Hippocampal formation (tissue), 2 donors: ENCODE results near the gene LAMA2.

ENCODE experiments used
- DNase-seq, 2 donors: peaks; one replicate each; lab custom pipeline; 2025; lab: John Stamatoyannopoulos, UW

The LAMA2 gene

GRCh38 chr6:129446272-129447197 is 563.6 kb downstream of the LAMA2 start:
- no peak for DNase-seq

DNA sequence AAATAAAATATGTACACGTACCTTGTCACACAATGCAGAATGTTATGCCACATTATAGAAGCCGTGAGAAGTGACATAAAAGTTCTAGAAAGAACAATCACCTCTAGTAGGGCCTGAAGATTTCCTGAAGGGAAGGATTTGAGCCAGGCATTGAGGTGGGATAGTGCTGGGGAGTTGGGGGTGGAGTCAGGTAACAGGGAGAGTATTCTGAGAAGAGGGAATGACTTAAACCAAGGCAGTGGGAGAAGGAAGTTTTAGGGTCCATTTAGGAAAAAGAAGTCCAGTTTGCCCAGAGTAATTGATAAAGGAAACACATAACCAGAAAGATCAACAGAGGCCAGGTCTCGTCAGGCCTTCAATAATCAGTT is 564.2 kb downstream of the LAMA2 start:
- no peak for DNase-seq

DNA sequence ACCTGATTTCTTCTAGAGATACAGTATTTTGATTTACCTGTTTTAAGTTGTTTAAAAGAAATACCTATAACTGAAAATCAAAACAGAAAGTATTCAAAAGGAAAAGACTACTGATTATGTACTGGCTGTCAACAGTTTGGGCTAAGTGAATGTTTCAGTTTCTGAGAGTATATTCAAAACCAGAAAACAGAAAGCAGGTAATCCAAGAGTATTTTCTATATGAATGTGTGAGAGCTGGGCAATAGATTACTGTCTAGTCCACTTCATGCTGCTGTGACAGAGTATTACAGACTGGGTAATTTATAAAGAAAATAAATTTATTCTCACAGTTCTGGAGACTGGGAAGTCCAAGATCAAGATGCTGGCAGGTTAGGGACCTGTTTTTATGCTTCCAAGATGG is 566.0 kb downstream of the LAMA2 start:
- DNase-seq, result no peak

DNA sequence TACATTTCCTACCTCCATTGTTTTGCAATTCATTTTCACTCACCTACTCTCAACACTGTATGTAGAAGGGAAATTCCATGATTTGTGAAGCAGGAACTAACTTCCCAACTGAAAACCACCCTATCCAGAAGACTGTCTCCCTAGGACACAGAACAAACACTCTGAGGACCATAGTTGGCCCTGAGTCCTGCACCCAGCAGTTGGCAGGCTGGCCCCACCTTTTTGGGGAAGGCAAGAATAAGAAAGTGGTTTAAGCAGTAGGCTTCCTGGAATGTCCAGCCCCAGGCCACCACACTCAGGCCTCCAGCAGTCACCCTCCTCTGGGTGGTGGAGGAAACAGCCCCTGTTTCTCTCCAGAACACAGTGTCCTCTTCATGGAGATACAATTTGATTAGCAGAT is 568.2 kb downstream of the LAMA2 start:
- DNase-seq, result no peak

GRCh38 chr6:129453073-129453472 is 570.1 kb downstream of the LAMA2 start:
- DNase-seq, result no peak

- DNase-seq, result no peak
Measured at GRCh38 chr6:129454488-129454887, 571.5 kb downstream of the LAMA2 start.

- no peak for DNase-seq
Measured at GRCh38 chr6:129455126-129455769, 572.3 kb downstream of the LAMA2 start.

GRCh38 chr6:129460221-129460620 is 577.3 kb downstream of the LAMA2 start:
- no peak for DNase-seq

- no peak for DNase-seq
Measured at GRCh38 chr6:129469070-129469662, 586.2 kb downstream of the LAMA2 start.

DNA sequence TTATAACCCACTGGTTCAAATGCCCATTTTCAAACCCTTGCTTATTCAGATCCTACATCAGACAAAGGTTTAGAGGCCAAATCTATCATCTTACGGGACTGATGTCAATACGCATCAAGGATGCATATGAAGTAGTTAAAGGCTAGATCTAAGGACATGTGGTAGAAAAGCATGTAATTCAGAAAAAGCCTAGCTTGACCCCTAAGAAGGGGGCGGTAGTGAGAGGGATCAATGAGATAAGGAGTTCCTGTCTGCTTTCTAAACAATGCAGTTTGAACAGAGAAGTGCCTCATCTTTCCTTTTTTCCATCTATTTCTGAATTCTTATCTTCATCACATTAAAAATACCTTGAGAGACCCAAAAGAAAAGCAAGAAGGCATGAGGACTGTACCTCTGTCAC is 589.3 kb downstream of the LAMA2 start:
- DNase-seq, result no peak

- DNase-seq, result no peak
Measured at GRCh38 chr6:129473546-129473945, 590.6 kb downstream of the LAMA2 start.

- peak in 1 of 2 donors; percentile 17 for DNase-seq
Measured at GRCh38 chr6:129475477-129476247, 592.7 kb downstream of the LAMA2 start.

DNA sequence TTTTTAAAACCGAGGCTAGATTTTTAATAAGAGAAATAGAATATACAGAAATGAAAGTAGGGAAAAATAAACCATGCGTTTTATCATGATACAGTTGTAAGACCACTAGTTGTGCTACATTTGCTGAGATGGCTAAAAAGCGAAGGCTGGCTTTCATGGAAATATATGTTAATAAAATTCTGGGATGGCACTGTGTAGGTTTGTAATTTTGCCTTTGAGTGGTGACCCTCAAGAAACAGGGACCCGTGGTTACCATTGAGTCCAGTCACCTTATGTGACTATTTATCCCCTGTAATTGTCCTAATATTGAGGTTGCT is 593.3 kb downstream of the LAMA2 start:
- no peak for DNase-seq

DNA sequence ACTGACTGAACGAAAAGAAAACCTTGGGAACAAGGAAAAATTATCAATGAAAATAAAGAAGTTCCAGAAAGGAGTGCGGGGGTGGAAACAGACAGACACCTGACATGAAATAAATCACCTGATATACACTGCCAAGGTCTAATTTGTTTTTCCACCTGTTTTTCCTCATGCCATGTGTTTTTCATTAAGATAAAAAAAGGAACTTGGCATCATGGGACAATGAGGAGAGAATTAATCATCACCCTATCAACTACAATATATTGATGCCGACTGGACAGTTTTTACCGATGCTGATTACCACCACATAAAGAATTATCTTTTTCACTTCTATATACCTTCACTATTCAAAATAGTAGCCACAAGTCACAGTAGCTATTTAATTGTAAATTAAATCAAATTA is 593.9 kb downstream of the LAMA2 start:
- no peak for DNase-seq

DNA sequence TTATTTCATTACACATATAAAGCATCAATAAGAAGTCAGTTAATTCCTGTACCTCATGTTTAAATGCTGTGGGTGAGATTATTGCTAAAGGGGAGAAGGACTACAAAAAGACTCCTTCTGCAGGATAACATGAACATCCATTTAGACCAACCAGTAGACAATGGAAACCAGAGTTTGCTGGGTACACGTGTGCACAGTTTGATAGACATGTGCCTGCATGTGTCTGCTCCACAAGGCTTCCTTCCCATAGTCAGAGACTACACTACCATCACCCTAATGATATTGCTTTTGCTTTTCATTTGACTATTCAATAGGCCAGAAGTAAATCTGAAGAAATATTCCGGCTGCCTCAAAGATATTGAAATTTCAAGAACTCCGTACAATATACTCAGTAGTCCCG is 595.4 kb downstream of the LAMA2 start:
- DNase-seq, result no peak

DNA sequence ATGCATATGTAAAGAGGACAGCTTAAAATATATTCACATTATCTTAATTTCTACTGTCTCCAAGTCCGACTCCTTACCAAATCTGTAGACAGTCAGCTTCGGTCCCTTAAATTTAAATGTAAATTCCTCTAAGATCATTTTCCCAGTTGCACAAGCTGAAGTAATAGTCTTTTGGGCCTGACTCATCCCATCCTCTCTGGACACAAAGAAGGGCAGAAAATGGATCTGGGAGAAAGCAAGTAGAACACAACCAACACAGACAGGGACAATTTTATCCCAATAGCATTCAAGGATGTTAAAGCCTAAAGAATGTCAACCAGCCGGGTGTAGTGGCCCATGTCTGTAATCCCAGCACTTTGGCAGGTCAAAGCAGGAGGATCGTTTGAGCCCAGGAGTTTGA is 598.8 kb downstream of the LAMA2 start:
- DNase-seq, result no peak

DNA sequence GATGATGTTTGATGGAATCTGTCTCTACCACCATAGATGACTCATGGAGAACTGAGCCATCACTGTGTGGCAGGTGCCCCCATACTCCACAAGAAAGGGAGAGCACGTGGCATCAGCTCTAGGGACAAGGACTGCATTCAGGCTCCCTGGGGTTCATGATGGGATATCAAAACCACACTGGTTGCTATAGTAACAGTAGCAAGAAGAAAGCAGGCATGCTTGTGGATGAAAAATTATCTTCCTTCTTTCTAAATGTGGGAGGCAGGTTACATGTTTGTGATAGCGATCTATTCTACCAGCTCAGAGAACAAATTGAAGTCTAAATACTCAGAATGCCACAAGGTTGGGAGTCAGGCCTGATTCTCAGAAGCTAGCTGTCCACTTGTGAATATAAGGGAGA is 602.8 kb downstream of the LAMA2 start:
- peak; percentile 14 to 47 for DNase-seq

GRCh38 chr6:129486327-129486726 is 603.4 kb downstream of the LAMA2 start:
- no peak for DNase-seq

DNA sequence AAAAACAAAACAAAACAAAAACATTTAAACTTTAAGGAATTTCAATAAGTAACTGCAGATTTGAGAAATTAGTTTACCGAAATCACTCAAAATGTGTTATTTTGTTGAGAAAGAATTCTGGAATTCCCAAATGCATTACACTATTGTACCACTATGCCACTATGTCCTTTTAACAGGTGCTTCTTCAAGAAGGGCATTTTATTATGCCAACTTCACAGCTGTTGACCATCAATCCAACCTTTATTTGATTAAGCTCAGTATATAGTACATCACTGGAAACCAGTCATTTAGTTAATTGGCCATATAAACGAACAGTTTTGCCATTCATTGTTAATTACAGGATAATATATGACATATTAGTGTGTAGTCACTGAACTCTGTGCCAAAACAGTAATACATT is 605.4 kb downstream of the LAMA2 start:
- DNase-seq, result no peak

GRCh38 chr6:129489215-129489765 is 606.4 kb downstream of the LAMA2 start:
- no peak for DNase-seq

DNA sequence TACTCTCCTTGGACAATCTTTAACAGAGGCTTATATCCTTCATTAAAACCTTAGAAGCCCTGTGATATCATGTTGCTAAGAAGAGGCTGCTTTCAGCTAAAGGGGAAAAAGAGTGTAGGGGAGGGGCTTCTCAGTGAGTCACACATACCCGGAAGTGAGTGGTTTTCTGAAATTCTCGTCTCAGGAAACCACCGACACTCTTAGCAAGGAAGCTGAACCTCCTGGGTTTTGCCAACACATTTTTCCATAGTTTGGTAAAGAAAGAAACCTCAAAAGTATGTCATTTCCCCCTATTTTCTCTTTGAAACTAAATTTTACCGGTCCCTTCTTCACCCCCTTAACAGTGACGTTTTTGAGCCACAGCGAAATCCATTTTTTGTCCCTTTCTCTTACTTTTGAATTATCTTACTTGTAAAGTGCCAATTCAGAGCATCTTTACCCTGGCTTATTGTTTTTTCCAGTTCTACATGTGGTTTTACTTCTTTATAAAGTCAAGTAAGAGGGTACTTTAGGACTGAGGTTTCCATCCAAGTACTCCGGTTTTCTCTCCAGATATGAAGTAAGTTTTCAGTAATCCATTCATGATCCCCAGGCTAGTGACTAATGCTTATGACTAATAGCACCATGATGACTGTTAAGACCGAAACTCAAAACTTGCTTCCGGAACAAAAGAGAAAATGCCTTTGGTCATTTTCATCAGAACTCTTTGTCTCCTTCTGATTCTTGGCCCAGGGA is 607.8 kb downstream of the LAMA2 start:
- DNase-seq, result no peak
